ENCODE data around the gene NRGN.

Gene NRGN

GRCh38 chr11:124759266-124760204, 19.8 kb downstream of the NRGN start:
- ChIA-PET CTCF (interaction anchor here (0.6 to 1.0 kb wide), 2 partner anchors 90 to 466 kb away, joined by 3 read pairs; no protein-coding TSS in a partner anchor), POLR2A (no interaction called here)
- TF ChIP-seq SUZ12 (IDR thresholded peaks at IDR 0.05) (no peak), ZNF384 (IDR thresholded peaks at IDR 0.05) (no peak), ELF4 (IDR thresholded peaks at IDR 0.05) (no peak), L3MBTL2 (conservative IDR thresholded peaks at IDR 0.05) (no peak), FOXK2 (IDR thresholded peaks at IDR 0.05) (no peak), LEF1 (IDR thresholded peaks at IDR 0.05; ENCODE audit: borderline replicate concordance) (no peak), ARNT (IDR thresholded peaks at IDR 0.05) (no peak), FOXM1 (IDR thresholded peaks at IDR 0.05; ENCODE audit: borderline replicate concordance) (no peak), HDGF (IDR thresholded peaks at IDR 0.05; ENCODE audit: borderline replicate concordance) (no peak), FOXA1 (IDR thresholded peaks at IDR 0.05) (no peak), NFRKB (IDR thresholded peaks at IDR 0.05) (no peak), TARDBP (IDR thresholded peaks at IDR 0.05) (no peak), SP1 (IDR thresholded peaks at IDR 0.05) (no peak), BHLHE40 (IDR thresholded peaks at IDR 0.05; ENCODE audit: borderline replicate concordance) (no peak), CTBP1 (IDR thresholded peaks at IDR 0.05; ENCODE audit: borderline replicate concordance) (no peak)
- TF ChIP-seq, protein P1, sequence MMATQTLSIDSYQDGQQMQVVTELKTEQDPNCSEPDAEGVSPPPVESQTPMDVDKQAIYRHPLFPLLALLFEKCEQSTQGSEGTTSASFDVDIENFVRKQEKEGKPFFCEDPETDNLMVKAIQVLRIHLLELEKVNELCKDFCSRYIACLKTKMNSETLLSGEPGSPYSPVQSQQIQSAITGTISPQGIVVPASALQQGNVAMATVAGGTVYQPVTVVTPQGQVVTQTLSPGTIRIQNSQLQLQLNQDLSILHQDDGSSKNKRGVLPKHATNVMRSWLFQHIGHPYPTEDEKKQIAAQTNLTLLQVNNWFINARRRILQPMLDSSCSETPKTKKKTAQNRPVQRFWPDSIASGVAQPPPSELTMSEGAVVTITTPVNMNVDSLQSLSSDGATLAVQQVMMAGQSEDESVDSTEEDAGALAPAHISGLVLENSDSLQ (IDR thresholded peaks at IDR 0.05), result no peak
- no peak for DNase-seq (ENCODE audit: extremely low spot score)

DNA sequence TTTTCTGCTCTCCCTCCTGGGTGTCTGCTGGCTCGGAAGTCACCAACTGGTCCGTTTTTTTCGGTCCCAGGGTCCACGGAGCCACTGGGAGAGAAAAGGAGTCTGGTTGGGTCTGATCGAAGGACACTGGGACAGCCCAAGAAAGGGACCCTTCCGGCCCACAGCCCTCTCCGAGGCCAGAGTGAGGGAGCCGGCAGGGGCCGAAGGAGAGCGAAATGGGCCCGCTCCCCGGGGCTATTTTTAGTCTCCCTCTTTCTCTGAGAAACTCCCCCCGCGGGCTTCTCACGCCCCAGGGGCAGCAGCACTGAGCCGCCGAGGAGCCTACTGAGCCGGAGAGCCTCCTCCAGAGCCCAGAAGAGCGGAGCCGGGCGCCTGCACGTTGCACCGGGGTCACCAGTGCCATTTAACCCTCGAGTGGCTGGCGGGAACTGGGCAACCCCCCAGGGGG, 20.5 kb downstream of the NRGN start:
- POLR2A ChIA-PET, result no interaction called here
- no peak for DNase-seq (ENCODE audit: extremely low spot score)
- CTCF ChIA-PET, result interaction anchor here (2.0 kb wide), 1 partner anchor 10 kb away, joined by 8 read pairs; no protein-coding TSS in a partner anchor
- TF ChIP-seq SP1 (IDR thresholded peaks at IDR 0.05) (no peak), NFRKB (IDR thresholded peaks at IDR 0.05) (no peak), FOXA1 (IDR thresholded peaks at IDR 0.05) (no peak), ARNT (IDR thresholded peaks at IDR 0.05) (no peak), TARDBP (IDR thresholded peaks at IDR 0.05) (no peak), L3MBTL2 (conservative IDR thresholded peaks at IDR 0.05) (no peak), ZNF384 (IDR thresholded peaks at IDR 0.05) (no peak), FOXK2 (IDR thresholded peaks at IDR 0.05) (no peak), FOXM1 (IDR thresholded peaks at IDR 0.05; ENCODE audit: borderline replicate concordance) (no peak), BHLHE40 (IDR thresholded peaks at IDR 0.05; ENCODE audit: borderline replicate concordance) (no peak), SUZ12 (IDR thresholded peaks at IDR 0.05) (no peak), HDGF (IDR thresholded peaks at IDR 0.05; ENCODE audit: borderline replicate concordance) (no peak)
- TF ChIP-seq, protein P1 (IDR thresholded peaks at IDR 0.05), result no peak

- no peak for DNase-seq (ENCODE audit: extremely low spot score)
- TF ChIP-seq BHLHE40 (IDR thresholded peaks at IDR 0.05; ENCODE audit: borderline replicate concordance) (no peak), LEF1 (IDR thresholded peaks at IDR 0.05; ENCODE audit: borderline replicate concordance) (no peak), ZNF384 (IDR thresholded peaks at IDR 0.05) (no peak), ARNT (IDR thresholded peaks at IDR 0.05) (no peak), CTBP1 (IDR thresholded peaks at IDR 0.05; ENCODE audit: borderline replicate concordance) (no peak), ELF4 (IDR thresholded peaks at IDR 0.05) (no peak), NFRKB (IDR thresholded peaks at IDR 0.05) (no peak), FOXM1 (IDR thresholded peaks at IDR 0.05; ENCODE audit: borderline replicate concordance) (no peak)
- POLR2A ChIA-PET, result interaction anchor here (1.0 kb wide), 1 partner anchor 115 kb away, joined by 5 read pairs; no protein-coding TSS in a partner anchor
- CTCF ChIA-PET, result interaction anchor here (0.6 to 2.0 kb wide), 2 partner anchors 11 to 37 kb away, joined by 3 to 8 read pairs; no protein-coding TSS in a partner anchor
These were observed 21.1 kb downstream of the NRGN start for GRCh38 chr11:124760806-124761205.

DNA sequence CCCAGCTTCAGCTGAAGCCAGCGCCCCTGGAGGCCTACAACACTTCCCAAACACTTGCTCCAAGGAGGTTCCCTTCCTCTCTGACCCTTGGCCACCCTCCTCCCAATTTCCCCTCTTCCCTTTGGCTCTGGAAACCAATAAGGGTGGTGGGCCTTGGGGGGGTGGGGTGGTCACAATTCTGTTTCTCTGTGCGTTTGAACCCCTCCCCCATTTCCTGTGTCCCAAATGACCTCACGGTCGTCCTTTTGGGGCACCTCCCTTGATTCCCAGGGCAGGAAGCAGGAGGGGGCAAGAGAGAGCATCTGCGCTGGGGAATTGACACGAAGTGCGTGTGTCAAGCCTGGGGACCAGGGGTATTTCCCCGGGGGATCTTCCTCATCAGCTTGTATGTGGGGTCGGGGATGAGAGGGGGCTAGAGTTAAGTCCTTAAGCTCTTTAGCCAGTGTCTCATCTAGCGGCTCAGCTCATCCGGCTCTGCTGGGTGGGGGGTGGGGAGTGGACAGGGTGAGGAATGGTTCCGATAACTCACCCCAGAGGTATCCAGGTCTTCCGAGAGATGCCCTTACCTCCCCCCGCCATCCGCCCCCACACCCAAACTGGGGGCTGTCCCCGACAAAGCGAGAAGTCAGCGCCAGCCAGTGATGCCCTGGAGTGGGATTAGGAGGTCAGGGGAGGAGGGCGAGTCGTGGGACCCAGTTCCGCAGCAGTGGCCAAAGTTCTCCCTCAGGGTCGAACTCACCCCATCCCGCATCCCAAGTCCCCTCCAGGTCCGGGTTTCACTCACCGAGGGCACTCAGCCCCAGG, 21.8 kb downstream of the NRGN start:
- ChIA-PET POLR2A (interaction anchor here (1.0 to 1.3 kb wide), 2 partner anchors 23 to 115 kb away, joined by 3 to 5 read pairs; no protein-coding TSS in a partner anchor), CTCF (interaction anchor here (0.6 to 2.0 kb wide), 6 partner anchors 12 to 93 kb away, joined by 3 to 8 read pairs (median 4); no protein-coding TSS in a partner anchor)
- TF ChIP-seq BHLHE40 (IDR thresholded peaks at IDR 0.05; ENCODE audit: borderline replicate concordance) (no peak), HDGF (IDR thresholded peaks at IDR 0.05; ENCODE audit: borderline replicate concordance) (no peak), ARNT (IDR thresholded peaks at IDR 0.05) (no peak)
- DNase-seq (ENCODE audit: extremely low spot score), result no peak

- TF ChIP-seq TARDBP (IDR thresholded peaks at IDR 0.05) (no peak), SUZ12 (IDR thresholded peaks at IDR 0.05) (no peak), FOXA1 (IDR thresholded peaks at IDR 0.05) (no peak), ELF4 (IDR thresholded peaks at IDR 0.05) (no peak), CTBP1 (IDR thresholded peaks at IDR 0.05; ENCODE audit: borderline replicate concordance) (no peak), ARNT (IDR thresholded peaks at IDR 0.05) (no peak), ZNF384 (IDR thresholded peaks at IDR 0.05) (no peak), HDGF (IDR thresholded peaks at IDR 0.05; ENCODE audit: borderline replicate concordance) (no peak), LEF1 (IDR thresholded peaks at IDR 0.05; ENCODE audit: borderline replicate concordance) (no peak), L3MBTL2 (conservative IDR thresholded peaks at IDR 0.05) (no peak), BHLHE40 (IDR thresholded peaks at IDR 0.05; ENCODE audit: borderline replicate concordance) (no peak), FOXM1 (IDR thresholded peaks at IDR 0.05; ENCODE audit: borderline replicate concordance) (no peak), FOXK2 (IDR thresholded peaks at IDR 0.05) (no peak), NFRKB (IDR thresholded peaks at IDR 0.05) (no peak), SP1 (IDR thresholded peaks at IDR 0.05) (no peak)
- TF ChIP-seq, protein P1 (IDR thresholded peaks at IDR 0.05), result no peak
- POLR2A ChIA-PET, result interaction anchor here (1.0 to 1.3 kb wide), 4 partner anchors 16 to 38 kb away, joined by 3 to 4 read pairs (median 4); partner anchors contain the start of genes MSANTD2 and NRGN
These were observed 22.4 kb downstream of the NRGN start, which contains the start of gene ESAM for GRCh38 chr11:124762105-124762623. ESAM (minus strand) TSS chr11:124762290; CDS start chr11:124762154, 136 bp downstream.

More at GRCh38 chr11:124762105-124762623, 22.4 kb downstream of the NRGN start, which contains the start of gene ESAM:
- CTCF ChIA-PET, result interaction anchor here (0.6 to 2.0 kb wide), 14 partner anchors 9 to 93 kb away, joined by 3 to 8 read pairs (median 4); partner anchors contain the start of genes NRGN and VSIG2
- DNase-seq (ENCODE audit: extremely low spot score), result peak; percentile 63

Data from HEK293T (cell line).